Fibroblast of villous mesenchyme (primary cell): ENCODE results near the gene KCNT1. TPM values are rescaled to one million over a fixed set of nuclear protein-coding genes. Genes with fewer than 3 reads are reported as not detected.

ENCODE experiments used
- DNase-seq: peaks from one replicate; pipeline ENCODE4 v3.0.0-alpha.2; 2010; ENCODE audit warnings: low read depth
- H3K4me3 ChIP-seq: 2 replicates; pipeline ENCODE4 v1.5.1; 2011; ENCODE audit warnings: low read depth, mild to moderate bottlenecking, low read length
- total RNA-seq: library from RNA; depleted of rRNA; stranded (reverse); fragments of >200 nt; gene quantifications from 2 replicates; pipeline ENCODE4 v1.2.3, GENCODE V29; 2012
- TF ChIP-seq, protein P1 (sequence below): IDR thresholded peaks from 2 replicates; pipeline ENCODE4 v1.5.1; 2012; ENCODE audit warnings: low read depth, mild to moderate bottlenecking, low read length; ENCODE audit not compliant: insufficient read depth

The KCNT1 gene
- total RNA-seq, 1 donor: not detected

DNA sequence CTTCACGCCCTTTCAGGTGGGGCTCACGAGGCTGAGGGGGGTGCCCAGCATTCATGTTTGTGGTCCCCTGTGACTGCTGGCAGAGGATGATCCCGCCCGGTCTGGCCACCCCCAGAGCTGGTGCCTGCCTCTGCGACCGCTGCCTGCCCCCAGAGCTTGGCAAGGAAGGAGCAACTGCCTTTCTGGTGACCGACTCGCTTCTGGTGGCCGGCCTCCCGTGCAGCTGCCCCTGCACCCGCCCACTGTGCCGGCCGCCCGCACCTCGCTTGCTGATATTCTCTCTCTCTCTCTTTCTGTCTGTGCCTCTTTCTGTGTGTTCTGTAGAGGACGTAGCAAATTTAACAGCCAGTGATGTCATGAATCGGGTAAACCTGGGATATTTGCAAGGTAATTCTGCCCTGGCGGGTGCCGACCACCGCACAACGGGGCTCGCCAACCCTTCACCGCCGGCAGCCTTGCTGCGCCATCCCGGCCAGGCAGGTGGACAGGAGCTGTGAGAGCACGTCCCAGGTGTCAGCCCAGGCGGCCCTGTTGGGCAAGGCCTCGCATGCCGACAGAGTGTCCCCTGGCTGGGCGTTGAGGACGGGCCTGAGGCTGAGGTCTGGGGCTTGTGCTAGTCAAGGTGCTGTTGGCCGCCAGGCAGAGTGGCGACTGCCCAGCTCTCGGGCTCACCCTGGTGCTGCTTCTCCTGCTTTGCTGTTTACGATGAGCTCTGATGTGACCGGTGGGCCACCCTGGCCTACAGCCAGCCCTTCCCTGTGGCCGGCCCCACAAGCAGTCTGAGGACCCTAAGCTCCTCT is 86.0 kb downstream of the KCNT1 start:
- DNase-seq: no peak
- TF ChIP-seq, protein P1, sequence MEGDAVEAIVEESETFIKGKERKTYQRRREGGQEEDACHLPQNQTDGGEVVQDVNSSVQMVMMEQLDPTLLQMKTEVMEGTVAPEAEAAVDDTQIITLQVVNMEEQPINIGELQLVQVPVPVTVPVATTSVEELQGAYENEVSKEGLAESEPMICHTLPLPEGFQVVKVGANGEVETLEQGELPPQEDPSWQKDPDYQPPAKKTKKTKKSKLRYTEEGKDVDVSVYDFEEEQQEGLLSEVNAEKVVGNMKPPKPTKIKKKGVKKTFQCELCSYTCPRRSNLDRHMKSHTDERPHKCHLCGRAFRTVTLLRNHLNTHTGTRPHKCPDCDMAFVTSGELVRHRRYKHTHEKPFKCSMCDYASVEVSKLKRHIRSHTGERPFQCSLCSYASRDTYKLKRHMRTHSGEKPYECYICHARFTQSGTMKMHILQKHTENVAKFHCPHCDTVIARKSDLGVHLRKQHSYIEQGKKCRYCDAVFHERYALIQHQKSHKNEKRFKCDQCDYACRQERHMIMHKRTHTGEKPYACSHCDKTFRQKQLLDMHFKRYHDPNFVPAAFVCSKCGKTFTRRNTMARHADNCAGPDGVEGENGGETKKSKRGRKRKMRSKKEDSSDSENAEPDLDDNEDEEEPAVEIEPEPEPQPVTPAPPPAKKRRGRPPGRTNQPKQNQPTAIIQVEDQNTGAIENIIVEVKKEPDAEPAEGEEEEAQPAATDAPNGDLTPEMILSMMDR: no peak
- no peak overlapping the region for H3K4me3 ChIP-seq

DNA sequence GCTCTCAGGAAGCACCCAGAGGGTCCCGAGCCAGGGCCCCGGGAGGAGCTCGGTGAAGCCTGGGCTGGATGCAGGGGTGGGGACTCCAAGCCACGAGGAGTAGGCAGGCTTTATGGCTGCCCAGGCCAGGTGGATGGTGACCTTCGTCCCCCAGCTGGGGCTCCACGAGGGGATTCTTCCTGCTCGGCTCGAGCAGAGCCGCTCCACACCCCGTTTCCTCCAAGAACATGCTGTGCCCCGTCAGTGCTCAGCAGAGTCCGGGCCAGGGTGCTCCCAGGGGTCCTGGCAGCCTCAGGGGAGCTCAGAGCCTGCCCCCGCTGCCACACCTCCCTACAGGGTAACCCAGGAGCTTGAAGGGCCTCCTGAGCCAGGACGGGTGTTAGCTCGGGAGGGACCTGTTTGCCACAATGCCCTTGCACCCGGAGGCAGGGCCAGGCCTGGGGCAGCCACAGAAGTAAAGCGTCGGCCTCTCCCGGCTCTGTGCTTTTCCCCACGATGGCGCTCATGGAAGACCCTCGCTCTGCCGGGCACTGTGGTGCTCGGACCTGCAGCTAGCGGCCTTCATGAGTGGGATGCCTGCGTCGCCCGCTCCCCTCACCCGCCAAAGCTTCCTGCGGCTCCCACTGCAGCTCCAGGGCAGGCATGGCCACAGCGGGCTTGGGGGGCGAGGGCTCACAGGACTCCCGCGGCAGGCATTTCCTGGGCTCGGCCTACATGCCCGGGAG is 86.8 kb downstream of the KCNT1 start:
- TF ChIP-seq, protein P1: no peak
- no peak for DNase-seq
- H3K4me3 ChIP-seq: no peak overlapping the region

DNA sequence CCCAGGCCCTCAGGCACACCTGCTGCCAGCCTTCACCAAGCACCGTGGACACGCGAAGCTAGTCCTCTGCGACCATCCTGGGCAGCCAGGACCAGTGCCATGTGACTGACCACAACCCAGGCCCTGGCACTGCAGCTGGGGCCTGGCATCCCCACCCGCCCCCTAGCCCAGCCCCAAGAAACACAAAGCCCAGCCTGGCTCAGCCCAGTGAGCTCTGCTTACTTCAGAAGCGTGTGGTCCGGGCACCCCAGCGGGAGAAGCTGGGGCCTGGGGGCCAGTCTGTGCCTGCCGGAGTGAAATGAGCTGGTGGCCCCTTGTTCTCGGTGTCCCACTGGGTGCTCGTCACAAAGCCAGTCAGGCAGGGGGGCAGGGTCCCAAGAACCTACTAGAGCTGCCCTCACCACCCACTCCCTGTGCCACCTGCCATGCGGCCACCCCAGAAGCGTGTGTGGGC is 87.9 kb downstream of the KCNT1 start:
- no peak for DNase-seq
- TF ChIP-seq, protein P1: no peak
- no peak overlapping the region for H3K4me3 ChIP-seq

DNA sequence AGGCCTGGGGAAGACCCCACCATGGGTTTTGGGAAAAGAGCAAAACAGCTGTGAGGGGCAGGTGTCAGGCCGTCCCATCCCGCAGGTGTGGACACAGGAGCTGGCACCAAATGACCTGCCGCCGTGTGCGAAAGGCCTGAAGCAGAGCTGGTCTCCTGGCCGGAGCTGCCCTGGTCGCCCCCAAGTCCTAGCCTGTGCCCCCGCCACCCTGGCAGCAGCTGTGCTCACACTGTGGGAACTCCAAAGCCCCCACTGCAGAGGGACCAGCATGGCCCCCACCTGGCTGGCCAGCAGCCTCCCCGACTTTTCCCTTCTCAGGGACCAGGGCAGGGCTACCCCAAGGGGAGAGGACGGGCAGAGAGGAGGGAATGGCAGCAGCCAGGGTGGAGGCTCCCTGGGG is 88.4 kb downstream of the KCNT1 start:
- TF ChIP-seq, protein P1: no peak
- DNase-seq: no peak
- no peak overlapping the region for H3K4me3 ChIP-seq

DNA sequence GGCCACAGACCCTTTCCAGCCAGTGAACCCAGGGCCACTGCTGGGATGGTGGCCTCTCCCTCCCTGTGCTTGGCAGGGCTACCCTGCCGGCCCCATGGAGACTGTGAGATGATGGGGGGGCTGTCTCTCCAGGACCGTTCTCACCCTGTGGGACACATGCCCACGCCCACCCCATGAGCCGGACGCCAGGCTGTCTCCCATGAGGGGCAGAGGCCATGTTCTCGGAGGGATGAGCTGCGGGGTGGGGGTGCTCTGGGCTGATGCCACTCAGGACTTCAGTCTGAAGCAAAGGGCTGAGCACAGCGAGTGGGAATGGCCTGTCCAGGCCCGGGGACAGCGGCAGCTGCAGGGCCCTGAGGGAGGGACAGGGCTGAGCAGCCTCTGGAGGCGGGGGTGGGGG is 88.9 kb downstream of the KCNT1 start:
- DNase-seq: no peak
- TF ChIP-seq, protein P1: no peak
- H3K4me3 ChIP-seq: no peak overlapping the region

DNA sequence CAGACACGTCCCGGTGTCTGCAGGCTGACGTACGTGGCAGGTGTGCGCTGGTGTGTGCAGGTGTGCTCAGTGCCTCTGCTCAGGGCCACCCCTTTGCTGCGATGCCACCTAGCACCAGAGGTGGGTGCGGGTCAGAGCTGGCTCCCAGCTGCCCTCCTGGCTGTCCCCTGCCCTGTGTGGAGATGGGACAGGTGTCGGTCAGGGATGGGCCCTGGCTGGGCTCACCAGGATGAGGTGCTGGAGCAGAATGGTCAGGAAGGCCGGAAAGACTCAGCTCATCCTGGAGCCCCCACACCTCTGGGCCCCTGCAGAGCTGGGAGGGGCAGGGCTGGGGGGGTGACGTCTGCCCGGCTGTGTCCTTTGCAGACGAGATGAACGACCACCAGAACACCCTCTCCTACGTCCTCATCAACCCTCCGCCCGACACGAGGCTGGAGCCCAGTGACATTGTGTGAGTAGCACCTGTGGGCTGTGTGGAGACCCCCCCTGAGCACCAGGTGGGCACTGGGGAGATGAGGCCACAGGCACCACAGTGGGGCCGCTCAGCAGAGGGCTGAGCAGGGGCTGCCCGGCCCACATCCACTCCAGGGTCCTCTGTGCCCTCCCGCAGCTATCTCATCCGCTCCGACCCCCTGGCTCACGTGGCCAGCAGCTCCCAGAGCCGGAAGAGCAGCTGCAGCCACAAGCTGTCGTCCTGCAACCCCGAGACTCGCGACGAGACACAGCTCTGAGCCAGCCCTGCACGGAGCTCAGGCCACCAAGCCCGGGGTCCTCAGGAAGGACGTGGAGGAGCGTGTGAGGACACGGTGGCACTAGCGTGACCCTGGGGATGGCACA is 89.7 kb downstream of the KCNT1 start:
- TF ChIP-seq, protein P1: no peak
- DNase-seq: no peak
- H3K4me3 ChIP-seq: no peak overlapping the region
